Endodermal cell (in vitro differentiated cells): ENCODE measurements around the gene NTSR2. TPM values are rescaled to one million over a fixed set of nuclear protein-coding genes. Genes with fewer than 3 reads are reported as not detected.

ENCODE experiments used
- DNase-seq: peaks from one replicate; pipeline ENCODE4 v3.0.0-alpha.2; 2017
- H3K27ac ChIP-seq: 2 replicates; pipeline ENCODE4 v1.5.1; 2013; ENCODE audit warnings: mild to moderate bottlenecking, low read depth, low read length, moderate library complexity
- H3K27me3 ChIP-seq: 2 replicates; pipeline ENCODE4 v1.6.1; 2013; ENCODE audit warnings: mild to moderate bottlenecking, low read length, moderate library complexity; ENCODE audit not compliant: insufficient read depth, control insufficient read depth, poor library complexity, severe bottlenecking
- H3K36me3 ChIP-seq: 2 replicates; pipeline ENCODE4 v1.7.0; 2013; ENCODE audit warnings: mild to moderate bottlenecking, low read length, moderate library complexity; ENCODE audit not compliant: control insufficient read depth, insufficient read depth
- H3K4me1 ChIP-seq: one replicate; pipeline ENCODE4 v1.7.0; 2013; ENCODE audit warnings: low read length; ENCODE audit not compliant: control insufficient read depth, insufficient read depth
- H3K4me3 ChIP-seq: 2 replicates; pipeline ENCODE4 v1.5.1; 2013; ENCODE audit warnings: mild to moderate bottlenecking, low read length, moderate library complexity
- H3K9ac ChIP-seq: 2 replicates; pipeline ENCODE4 v1.6.1; 2013; ENCODE audit warnings: mild to moderate bottlenecking, low read length, moderate library complexity; ENCODE audit not compliant: poor library complexity, severe bottlenecking; ENCODE audit errors: extremely low read depth
- H3K9me3 ChIP-seq: 2 replicates; pipeline ENCODE4 v1.6.1; 2013; ENCODE audit warnings: mild to moderate bottlenecking, low read length, moderate library complexity; ENCODE audit not compliant: control insufficient read depth
- H3K27ac Mint-ChIP-seq: 2 replicates; pipeline ENCODE4 v1.8.0; 2020; ENCODE audit warnings: mixed read lengths
- H3K27me3 Mint-ChIP-seq: 2 replicates; pipeline ENCODE4 v1.8.0; 2021; ENCODE audit warnings: mild to moderate bottlenecking, mixed read lengths; ENCODE audit not compliant: insufficient read depth
- H3K36me3 Mint-ChIP-seq: 2 replicates; pipeline ENCODE4 v1.8.0; 2020; ENCODE audit warnings: low read depth, mixed read lengths
- H3K4me1 Mint-ChIP-seq: 2 replicates; pipeline ENCODE4 v1.8.0; 2020; ENCODE audit warnings: mixed read lengths
- H3K4me3 Mint-ChIP-seq: 2 replicates; pipeline ENCODE4 v1.8.0; 2020; ENCODE audit warnings: mild to moderate bottlenecking, moderate library complexity, mixed read lengths
- H3K9me3 Mint-ChIP-seq: 2 replicates; pipeline ENCODE4 v1.8.0; 2020; ENCODE audit warnings: mild to moderate bottlenecking, mixed read lengths
- CTCF ChIP-seq: fragments of 200-600 bp; sonication (generic); conservative IDR thresholded peaks from 2 replicates; pipeline ENCODE4 v1.5.0; 2021; ENCODE audit warnings: antibody characterized with exemption, mild to moderate bottlenecking
- WGBS, 2 experiments: methylation state at CpG; one replicate each; pipeline versions ENCODE4 v1.1.5 to v1.1.7; 2013; ENCODE audit warnings: missing lambda C conversion rate in 2 of 2, mixed read lengths in 1 of 2; ENCODE audit not compliant: insufficient coverage in 1 of 2, insufficient read length in 1 of 2; 5-methylcytosine and 5-hydroxymethylcytosine counted together
- total RNA-seq, 2 donors: library from RNA; stranded (reverse); fragmentation: NEBNext Ultra II Directional in 1 of 2; extraction: Animal tissue kit (Norgen Biotek cat#: 25700) in 1 of 2; gene quantifications; 2 replicates in 1 of 2; 3 replicates in 1 of 2; pipeline ENCODE4 v1.2.1, GENCODE V29; 2021

NTSR2 gene
- total RNA-seq, 2 donors from 2014 or later, result not detected

- WGBS, 2 experiments, result 20 to 39% methylated on average over 9 to 22 of the region's 23 CpGs
- no peaks in the 10 kb centered on the region for H3K36me3 ChIP-seq
- TF ChIP-seq CTCF, result peak; percentile 99
- Mint-ChIP-seq H3K9me3 (no peaks in the 10 kb centered on the region), H3K36me3 (no peaks in the 10 kb centered on the region), H3K4me1 (peaks cover 10% of the 10 kb centered on the region), H3K4me3 (peak overlapping the region; percentile 36), H3K27ac (no peak overlapping the region), H3K27me3 (peaks cover 24% of the 10 kb centered on the region)
- peak; percentile 96 for DNase-seq
- no peak overlapping the region for H3K4me3 ChIP-seq
- no peak overlapping the region for H3K9ac ChIP-seq
- no peak overlapping the region for H3K27ac ChIP-seq
- H3K9me3 ChIP-seq, result no peaks in the 10 kb centered on the region
- peaks cover 7% of the 10 kb centered on the region for H3K27me3 ChIP-seq
- no peaks in the 10 kb centered on the region for H3K4me1 ChIP-seq
Measured at GRCh38 chr2:11688222-11689069, 18.5 kb upstream of the NTSR2 start.

- no peak overlapping the region for H3K27ac ChIP-seq
- no peak for TF ChIP-seq CTCF
- H3K27me3 Mint-ChIP-seq, result peaks cover 24% of the 10 kb centered on the region
- peak; percentile 51 for DNase-seq
- no peak overlapping the region for H3K27ac Mint-ChIP-seq
- H3K4me1 Mint-ChIP-seq, result peaks cover 10% of the 10 kb centered on the region
- no peak overlapping the region for H3K4me3 ChIP-seq
- no peak overlapping the region for H3K4me3 Mint-ChIP-seq
- WGBS, 2 experiments, result 85 to 86% methylated on average over 9 of the region's 9 CpGs
- no peaks in the 10 kb centered on the region for H3K9me3 Mint-ChIP-seq
- no peaks in the 10 kb centered on the region for H3K4me1 ChIP-seq
- no peaks in the 10 kb centered on the region for H3K9me3 ChIP-seq
- H3K9ac ChIP-seq, result no peak overlapping the region
- no peaks in the 10 kb centered on the region for H3K36me3 Mint-ChIP-seq
- H3K36me3 ChIP-seq, result no peaks in the 10 kb centered on the region
- H3K27me3 ChIP-seq, result peaks cover 7% of the 10 kb centered on the region
Measured at GRCh38 chr2:11687736-11688135, 17.7 kb upstream of the NTSR2 start.

- no peak for TF ChIP-seq CTCF
- peaks cover 24% of the 10 kb centered on the region for H3K27me3 Mint-ChIP-seq
- no peaks in the 10 kb centered on the region for H3K9me3 ChIP-seq
- H3K36me3 Mint-ChIP-seq, result no peaks in the 10 kb centered on the region
- no peak overlapping the region for H3K27ac Mint-ChIP-seq
- no peaks in the 10 kb centered on the region for H3K36me3 ChIP-seq
- H3K4me3 Mint-ChIP-seq, result no peak overlapping the region
- peaks cover 7% of the 10 kb centered on the region for H3K27me3 ChIP-seq
- no peaks in the 10 kb centered on the region for H3K9me3 Mint-ChIP-seq
- no peak overlapping the region for H3K4me3 ChIP-seq
- no peaks in the 10 kb centered on the region for H3K4me1 ChIP-seq
- 92 to 95% methylated on average over 3 to 10 of the region's 10 CpGs for WGBS, 2 experiments
- peaks cover 15% of the 10 kb centered on the region for H3K4me1 Mint-ChIP-seq
- DNase-seq, result peak; percentile 30
- H3K9ac ChIP-seq, result no peak overlapping the region
- no peak overlapping the region for H3K27ac ChIP-seq
Measured at GRCh38 chr2:11685906-11686470, 16.0 kb upstream of the NTSR2 start.
